Central memory CD4-positive, alpha-beta T cell (primary cell): ENCODE data around the gene MYO7B.
A peak's percentile ranks its signal among the peaks of the same experiment; 100 is the strongest.

ENCODE experiments used
- DNase-seq: peaks from one replicate; pipeline ENCODE4 v3.0.0; 2022

Gene MYO7B

GRCh38 chr2:127639111-127639474, 103.6 kb downstream of the MYO7B start:
- no peak for DNase-seq

- no peak for DNase-seq
Measured at GRCh38 chr2:127640082-127641072, 104.9 kb downstream of the MYO7B start.

- DNase-seq: no peak
Measured at GRCh38 chr2:127641133-127641532, 105.7 kb downstream of the MYO7B start.

GRCh38 chr2:127641846-127642507, 106.5 kb downstream of the MYO7B start:
- peak; percentile 32 for DNase-seq

- no peak for DNase-seq
Measured at GRCh38 chr2:127642706-127643438, 107.4 kb downstream of the MYO7B start.

GRCh38 chr2:127643439-127644065, 108.1 kb downstream of the MYO7B start:
- no peak for DNase-seq

- DNase-seq: no peak
Measured at GRCh38 chr2:127644066-127645025, 108.9 kb downstream of the MYO7B start.

GRCh38 chr2:127645026-127645394, 109.5 kb downstream of the MYO7B start:
- no peak for DNase-seq

GRCh38 chr2:127645395-127646291, 110.2 kb downstream of the MYO7B start, which contains the start of gene GPR17:
Gene GPR17 (plus strand): TSS chr2:127646153. CDS start chr2:127650736, 4,583 bp downstream.
- no peak for DNase-seq

GRCh38 chr2:127646487-127647241, 111.2 kb downstream of the MYO7B start:
- DNase-seq: no peak

- DNase-seq: no peak
Measured at GRCh38 chr2:127647242-127648190, 112.0 kb downstream of the MYO7B start.

GRCh38 chr2:127648321-127648720, 112.8 kb downstream of the MYO7B start:
- DNase-seq: no peak

GRCh38 chr2:127649100-127649611, 113.7 kb downstream of the MYO7B start:
- DNase-seq: no peak

GRCh38 chr2:127649684-127650040, 114.2 kb downstream of the MYO7B start:
- peak; percentile 70 for DNase-seq

GRCh38 chr2:127650041-127650784, 114.7 kb downstream of the MYO7B start:
- DNase-seq: no peak

GRCh38 chr2:127650785-127651380, 115.4 kb downstream of the MYO7B start:
- no peak for DNase-seq

GRCh38 chr2:127651381-127651809, 115.9 kb downstream of the MYO7B start:
- DNase-seq: no peak
